GM12865 (cell line): ENCODE data around the gene SENP2.

ENCODE experiments used
- DNase-seq: peaks from one replicate; pipeline ENCODE4 v3.0.0; 2010; ENCODE audit warnings: low read depth
- H3K4me3 ChIP-seq: 2 replicates; pipeline ENCODE4 v1.5.1; 2011; ENCODE audit warnings: mild to moderate bottlenecking, low read depth, low read length, control low read depth
- TF ChIP-seq, protein P1 (sequence below): IDR thresholded peaks from 2 replicates; pipeline ENCODE4 v1.5.1; 2011; ENCODE audit warnings: low read length, control low read depth, low read depth, inconsistent platforms; ENCODE audit not compliant: insufficient read depth; ENCODE audit errors: missing control alignments

SENP2 gene

DNA sequence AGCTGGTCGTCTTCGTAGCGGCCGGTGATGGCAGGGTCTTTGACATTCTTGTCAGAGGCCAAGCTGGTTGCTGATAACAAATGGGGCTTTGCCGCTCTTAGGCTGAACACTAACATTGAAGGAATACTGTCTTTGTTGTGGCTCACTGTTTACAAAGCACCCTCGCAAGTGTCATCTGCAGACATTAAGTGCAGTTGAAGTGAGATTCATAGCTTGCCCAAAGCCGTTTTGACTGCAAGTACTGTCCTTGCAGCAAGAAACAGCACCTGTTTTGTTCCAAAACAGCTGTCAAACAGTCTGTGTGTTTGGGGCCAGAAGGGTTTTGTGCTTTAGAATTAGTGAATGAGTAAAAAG lies 568 bp downstream of the SENP2 start:
- peak overlapping the region; percentile 81 for H3K4me3 ChIP-seq
- TF ChIP-seq, protein P1, sequence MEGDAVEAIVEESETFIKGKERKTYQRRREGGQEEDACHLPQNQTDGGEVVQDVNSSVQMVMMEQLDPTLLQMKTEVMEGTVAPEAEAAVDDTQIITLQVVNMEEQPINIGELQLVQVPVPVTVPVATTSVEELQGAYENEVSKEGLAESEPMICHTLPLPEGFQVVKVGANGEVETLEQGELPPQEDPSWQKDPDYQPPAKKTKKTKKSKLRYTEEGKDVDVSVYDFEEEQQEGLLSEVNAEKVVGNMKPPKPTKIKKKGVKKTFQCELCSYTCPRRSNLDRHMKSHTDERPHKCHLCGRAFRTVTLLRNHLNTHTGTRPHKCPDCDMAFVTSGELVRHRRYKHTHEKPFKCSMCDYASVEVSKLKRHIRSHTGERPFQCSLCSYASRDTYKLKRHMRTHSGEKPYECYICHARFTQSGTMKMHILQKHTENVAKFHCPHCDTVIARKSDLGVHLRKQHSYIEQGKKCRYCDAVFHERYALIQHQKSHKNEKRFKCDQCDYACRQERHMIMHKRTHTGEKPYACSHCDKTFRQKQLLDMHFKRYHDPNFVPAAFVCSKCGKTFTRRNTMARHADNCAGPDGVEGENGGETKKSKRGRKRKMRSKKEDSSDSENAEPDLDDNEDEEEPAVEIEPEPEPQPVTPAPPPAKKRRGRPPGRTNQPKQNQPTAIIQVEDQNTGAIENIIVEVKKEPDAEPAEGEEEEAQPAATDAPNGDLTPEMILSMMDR: no peak
- DNase-seq: no peak

DNA sequence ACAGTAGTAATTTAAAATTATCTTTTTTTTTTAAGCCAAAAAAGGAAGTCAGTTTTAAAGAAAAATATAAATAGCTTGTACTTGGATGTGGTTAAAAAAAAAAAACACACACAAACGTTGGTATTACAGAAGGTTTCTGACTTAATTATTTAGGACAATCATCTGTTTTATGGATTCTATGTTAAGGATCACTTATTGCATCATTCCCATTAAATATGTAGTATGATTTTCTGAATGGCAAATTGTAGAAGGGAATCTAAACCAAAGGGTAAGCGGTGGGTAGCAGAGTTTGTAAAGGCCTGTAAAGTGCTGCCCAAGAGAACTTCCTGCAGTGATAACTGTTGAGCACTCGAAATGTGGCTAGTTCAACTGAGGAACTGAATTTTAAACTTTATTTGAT lies 8.0 kb downstream of the SENP2 start:
- DNase-seq: no peak
- TF ChIP-seq, protein P1: no peak
- no peak overlapping the region for H3K4me3 ChIP-seq

DNA sequence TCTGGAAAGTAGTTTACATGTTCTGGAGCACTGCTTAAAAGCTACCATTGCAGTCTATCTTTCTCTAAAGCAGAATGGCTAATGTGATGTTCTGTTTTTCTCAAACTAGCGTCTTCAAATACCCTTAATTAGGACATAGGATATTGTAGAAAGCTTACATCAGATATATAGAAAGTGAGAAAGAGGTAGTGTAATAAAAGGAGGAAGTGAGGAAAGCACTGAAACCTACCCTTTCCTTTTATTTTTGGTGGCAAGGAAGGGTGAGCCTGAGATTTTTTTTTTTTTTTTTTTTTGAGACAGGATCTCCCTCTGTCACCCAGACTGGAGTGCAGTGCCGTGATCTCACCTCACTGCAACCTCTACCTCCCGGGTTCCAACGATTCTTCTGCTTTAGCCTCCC lies 9.4 kb downstream of the SENP2 start:
- TF ChIP-seq, protein P1: no peak
- H3K4me3 ChIP-seq: no peak overlapping the region
- DNase-seq: peak; percentile 34

GRCh38 chr3:185605566-185605965 lies 19.5 kb downstream of the SENP2 start:
- no peak for DNase-seq
- TF ChIP-seq, protein P1: no peak

DNA sequence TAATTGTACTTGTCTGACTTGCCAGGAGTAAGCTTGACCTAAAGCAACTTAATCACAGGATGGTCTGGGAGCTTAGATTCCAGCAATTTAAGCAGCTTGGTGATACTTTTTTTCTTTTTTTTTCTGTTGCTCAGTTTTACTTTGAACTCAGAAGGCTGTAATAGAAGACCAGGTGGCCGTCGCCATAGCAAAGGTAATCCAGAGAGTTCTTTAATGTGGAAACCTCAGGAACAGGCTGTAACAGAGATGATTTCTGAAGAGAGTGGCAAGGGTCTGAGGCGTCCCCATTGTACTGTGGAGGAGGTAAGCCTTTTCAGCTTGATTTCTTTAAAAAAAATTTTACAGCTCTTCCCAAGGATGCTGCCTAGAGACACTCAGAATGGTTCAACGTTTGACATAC lies 20.1 kb downstream of the SENP2 start:
- no peak overlapping the region for H3K4me3 ChIP-seq
- TF ChIP-seq, protein P1: no peak
- DNase-seq: no peak

More at GRCh38 chr3:185605566-185605965, 19.5 kb downstream of the SENP2 start:
- H3K4me3 ChIP-seq: no peak overlapping the region

DNA sequence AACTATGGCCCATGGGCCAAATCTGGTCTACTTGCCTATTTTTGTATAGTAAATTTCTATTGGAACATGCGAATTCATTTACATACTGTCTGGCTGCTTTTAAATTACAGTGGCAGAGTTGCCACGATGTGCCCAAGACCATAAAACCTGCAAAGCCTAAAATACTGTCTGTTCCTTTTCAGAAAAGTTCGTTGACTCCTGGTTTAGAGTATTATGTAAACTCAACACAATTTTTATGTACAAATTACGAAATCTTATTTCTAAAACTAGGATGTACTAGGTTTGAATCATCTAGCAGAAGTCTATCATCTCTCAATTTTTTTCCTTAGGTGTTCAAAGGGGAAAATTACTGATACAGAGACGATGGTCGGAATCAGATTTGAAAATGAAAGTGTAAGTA lies 26.9 kb downstream of the SENP2 start:
- TF ChIP-seq, protein P1: no peak
- DNase-seq: no peak
- no peak overlapping the region for H3K4me3 ChIP-seq

- TF ChIP-seq, protein P1: no peak
- no peak overlapping the region for H3K4me3 ChIP-seq
These were observed 38.0 kb downstream of the SENP2 start for GRCh38 chr3:185623939-185624665.

More at GRCh38 chr3:185623939-185624665, 38.0 kb downstream of the SENP2 start:
- no peak for DNase-seq
